ENCODE results near the gene CDC42BPB.

Gene CDC42BPB

GRCh38 chr14:103073367-103073875 is 16.1 kb upstream of the CDC42BPB start:
- DNase-seq (ENCODE audit: low read depth), result no peak

- no peak for DNase-seq (ENCODE audit: low read depth)
These were observed 15.4 kb upstream of the CDC42BPB start for GRCh38 chr14:103072595-103073366.

GRCh38 chr14:103071544-103072251 is 14.3 kb upstream of the CDC42BPB start:
- DNase-seq (ENCODE audit: low read depth), result no peak

- DNase-seq (ENCODE audit: low read depth), result no peak
These were observed 13.7 kb upstream of the CDC42BPB start for GRCh38 chr14:103070971-103071542.

GRCh38 chr14:103070263-103070885 is 13.0 kb upstream of the CDC42BPB start:
- DNase-seq (ENCODE audit: low read depth), result no peak

- DNase-seq (ENCODE audit: low read depth), result no peak
These were observed 11.2 kb upstream of the CDC42BPB start for GRCh38 chr14:103068351-103069073.

GRCh38 chr14:103067231-103067954 is 10.0 kb upstream of the CDC42BPB start:
- no peak for DNase-seq (ENCODE audit: low read depth)

- no peak for DNase-seq (ENCODE audit: low read depth)
These were observed 9.1 kb upstream of the CDC42BPB start for GRCh38 chr14:103066399-103066798.

GRCh38 chr14:103065861-103066260 is 8.5 kb upstream of the CDC42BPB start:
- DNase-seq (ENCODE audit: low read depth), result no peak

GRCh38 chr14:103064978-103065377 is 7.6 kb upstream of the CDC42BPB start:
- no peak for DNase-seq (ENCODE audit: low read depth)

- DNase-seq (ENCODE audit: low read depth), result no peak
These were observed 7.1 kb upstream of the CDC42BPB start for GRCh38 chr14:103064436-103064835.

GRCh38 chr14:103061482-103061976 is 4.2 kb upstream of the CDC42BPB start:
- DNase-seq (ENCODE audit: low read depth), result no peak

GRCh38 chr14:103059556-103059955 is 2.2 kb upstream of the CDC42BPB start:
- no peak for DNase-seq (ENCODE audit: low read depth)

GRCh38 chr14:103058164-103059055 is 1.1 kb upstream of the CDC42BPB start:
- no peak for DNase-seq (ENCODE audit: low read depth)

- no peak for DNase-seq (ENCODE audit: low read depth)
These were observed 349 bp downstream of the CDC42BPB start for GRCh38 chr14:103057028-103057371.

- DNase-seq (ENCODE audit: low read depth), result peak; percentile 24
These were observed 874 bp downstream of the CDC42BPB start for GRCh38 chr14:103056322-103057027.

- no peak for DNase-seq (ENCODE audit: low read depth)
These were observed 1.7 kb downstream of the CDC42BPB start for GRCh38 chr14:103055695-103056094.

- no peak for DNase-seq (ENCODE audit: low read depth)
These were observed 4.9 kb downstream of the CDC42BPB start for GRCh38 chr14:103052407-103052806.

GRCh38 chr14:103050935-103051334 is 6.4 kb downstream of the CDC42BPB start:
- DNase-seq (ENCODE audit: low read depth), result no peak

Data from HS-27A (cell line).